CD4-positive, alpha-beta T cell treated with Interleukin-17A for 1 hour (primary cell): ENCODE data around the gene COL1A1.

Source experiments
- DNase-seq: peaks from one replicate; pipeline ENCODE4 v3.0.0-alpha.2; 2020

COL1A1 gene

GRCh38 chr17:50170662-50171370 is 30.6 kb downstream of the COL1A1 start:
- DNase-seq, result no peak

GRCh38 chr17:50169881-50170459 is 31.5 kb downstream of the COL1A1 start:
- DNase-seq, result no peak

GRCh38 chr17:50169121-50169764 is 32.2 kb downstream of the COL1A1 start:
- peak; percentile 82 for DNase-seq

GRCh38 chr17:50168319-50168718 is 33.1 kb downstream of the COL1A1 start:
- DNase-seq, result no peak

- no peak for DNase-seq
Measured at GRCh38 chr17:50167371-50167770, 34.1 kb downstream of the COL1A1 start.

GRCh38 chr17:50166518-50167181 is 34.8 kb downstream of the COL1A1 start:
- no peak for DNase-seq

GRCh38 chr17:50165867-50166517 is 35.4 kb downstream of the COL1A1 start, which contains the start of gene SGCA:
SGCA (plus strand) TSS chr17:50166005; CDS start chr17:50166041, 36 bp downstream.
- DNase-seq, result no peak

GRCh38 chr17:50165466-50165865 is 36.0 kb downstream of the COL1A1 start:
- no peak for DNase-seq

GRCh38 chr17:50165066-50165465 is 36.4 kb downstream of the COL1A1 start:
- DNase-seq, result no peak

GRCh38 chr17:50164697-50164988 is 36.8 kb downstream of the COL1A1 start:
- DNase-seq, result no peak

GRCh38 chr17:50163843-50164696 is 37.4 kb downstream of the COL1A1 start:
- DNase-seq, result no peak

GRCh38 chr17:50162466-50163254 is 38.8 kb downstream of the COL1A1 start:
- DNase-seq, result no peak

- DNase-seq, result no peak
Measured at GRCh38 chr17:50161911-50162288, 39.5 kb downstream of the COL1A1 start.

- peak; percentile 96 for DNase-seq
Measured at GRCh38 chr17:50161023-50161910, 40.2 kb downstream of the COL1A1 start.

- DNase-seq, result peak; percentile 47
Measured at GRCh38 chr17:50157891-50158290, 43.5 kb downstream of the COL1A1 start.

- no peak for DNase-seq
Measured at GRCh38 chr17:50155115-50155819, 46.2 kb downstream of the COL1A1 start.

GRCh38 chr17:50154604-50155003 is 46.8 kb downstream of the COL1A1 start:
- no peak for DNase-seq

GRCh38 chr17:50153650-50154575 is 47.5 kb downstream of the COL1A1 start:
- no peak for DNase-seq

GRCh38 chr17:50152736-50153135 is 48.7 kb downstream of the COL1A1 start:
- DNase-seq, result no peak
